ENCODE measurements around the gene TKFC. TPM values are rescaled to one million over a fixed set of nuclear protein-coding genes. Genes with fewer than 3 reads are reported as not detected.
A peak's percentile ranks its signal among the peaks of the same experiment; 100 is the strongest.

TKFC gene, protein sequence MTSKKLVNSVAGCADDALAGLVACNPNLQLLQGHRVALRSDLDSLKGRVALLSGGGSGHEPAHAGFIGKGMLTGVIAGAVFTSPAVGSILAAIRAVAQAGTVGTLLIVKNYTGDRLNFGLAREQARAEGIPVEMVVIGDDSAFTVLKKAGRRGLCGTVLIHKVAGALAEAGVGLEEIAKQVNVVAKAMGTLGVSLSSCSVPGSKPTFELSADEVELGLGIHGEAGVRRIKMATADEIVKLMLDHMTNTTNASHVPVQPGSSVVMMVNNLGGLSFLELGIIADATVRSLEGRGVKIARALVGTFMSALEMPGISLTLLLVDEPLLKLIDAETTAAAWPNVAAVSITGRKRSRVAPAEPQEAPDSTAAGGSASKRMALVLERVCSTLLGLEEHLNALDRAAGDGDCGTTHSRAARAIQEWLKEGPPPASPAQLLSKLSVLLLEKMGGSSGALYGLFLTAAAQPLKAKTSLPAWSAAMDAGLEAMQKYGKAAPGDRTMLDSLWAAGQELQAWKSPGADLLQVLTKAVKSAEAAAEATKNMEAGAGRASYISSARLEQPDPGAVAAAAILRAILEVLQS
- polyA plus RNA-seq (2013): 41.1 TPM

DNA sequence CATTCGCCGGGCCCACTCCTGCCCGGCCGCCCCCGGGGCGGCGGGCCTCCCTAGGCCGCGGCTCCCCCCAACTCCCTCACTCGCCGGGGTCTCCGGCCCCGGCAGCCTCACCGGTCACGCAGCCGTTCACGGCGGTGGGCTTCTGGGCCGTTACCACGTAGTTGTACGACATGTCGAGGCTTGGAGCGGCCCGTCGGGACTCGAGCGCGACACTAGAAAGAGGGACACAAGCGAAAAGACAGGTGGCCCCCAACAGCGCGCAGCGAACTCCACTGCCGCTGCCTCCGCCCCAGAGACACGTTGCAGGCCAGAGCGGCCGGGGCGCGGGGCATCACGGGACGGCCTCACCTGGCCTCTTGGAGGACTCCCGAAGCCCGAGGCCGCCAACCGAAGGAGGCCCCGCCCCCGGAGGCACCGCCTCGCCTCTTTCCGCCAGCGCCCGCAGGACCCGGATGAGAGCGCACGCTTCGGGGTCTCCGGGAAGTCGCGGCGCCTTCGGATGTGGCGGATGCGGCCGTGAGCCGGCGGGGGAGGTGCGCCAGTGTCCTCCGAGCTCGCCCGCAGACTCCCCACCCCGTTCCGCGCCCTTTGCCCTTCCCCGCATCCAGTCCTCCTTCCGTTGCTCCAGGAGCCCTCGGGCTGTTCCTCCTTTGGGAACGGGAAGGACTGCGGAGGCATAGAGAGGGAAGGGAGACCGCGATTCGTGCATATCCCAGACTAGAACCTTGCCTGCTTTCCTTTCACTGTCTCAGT lies at the start of gene TKFC, which contains the start of gene DDB1:
Gene TKFC (plus strand): TSS at position 432 of the 753 bp plus-strand sequence. CDS start 1,501 bp downstream, outside the sequence.
Gene DDB1 (minus strand): TSS at position 309 of the 753 bp plus-strand sequence. CDS start 137 bp downstream, at position 172.
- ChIA-PET POLR2A (interaction anchor here (1.0 kb wide), 1 partner anchor 49 kb away, joined by 4 read pairs; no protein-coding TSS in a partner anchor), CTCF (interaction anchor here (1.0 to 10.5 kb wide), 5 partner anchors 26 to 69 kb away, joined by 4 to 341 read pairs (median 21); partner anchors contain the start of genes CYB561A3, TMEM138 and TMEM216)
- no peaks in the 10 kb centered on the region for H3K27me3 ChIP-seq (replicated peaks in 2 of 5; ENCODE audit: control insufficient read depth in 4 of 5, insufficient read depth in 5 of 5, low read length in 4 of 5)
- peak within 1 kb of the TSS; percentile 93 to 97 for H3K27ac ChIP-seq (ENCODE audit: insufficient read depth in 1 of 2, low read depth in 1 of 2, low read length in 2 of 2, poor library complexity in 1 of 2, severe bottlenecking in 2 of 2)
- DNase-seq: peak; percentile 93 to 97 (median 97)
- H3K4me3 ChIP-seq (ENCODE audit: control insufficient read depth in 1 of 7, extremely low read depth in 1 of 7, insufficient read depth in 4 of 7, low read depth in 2 of 7, low read length in 6 of 7): peak within 1 kb of the TSS; percentile 75 to 94 (median 85)
- peaks cover 4 to 50% (median 31%) of the 10 kb centered on the region in 4 experiments for H3K4me1 ChIP-seq (ENCODE audit: control extremely low read depth in 1 of 4, control insufficient read depth in 4 of 4, insufficient read depth in 4 of 4, low read length in 3 of 4)
- under 1% methylated on average over 68 of the region's 81 CpGs for WGBS (ENCODE audit: insufficient coverage)
- peaks cover 7 to 24% (median 15%) of the 10 kb centered on the region in 4 experiments for H3K36me3 ChIP-seq (ENCODE audit: control insufficient read depth in 4 of 4, insufficient read depth in 4 of 4, low read length in 3 of 4)
- H3K9me3 ChIP-seq (ENCODE audit: control extremely low read depth in 1 of 5, control insufficient read depth in 4 of 5, insufficient read depth in 2 of 5, low read depth in 1 of 5, low read length in 4 of 5): no peaks in the 10 kb centered on the region

DNA sequence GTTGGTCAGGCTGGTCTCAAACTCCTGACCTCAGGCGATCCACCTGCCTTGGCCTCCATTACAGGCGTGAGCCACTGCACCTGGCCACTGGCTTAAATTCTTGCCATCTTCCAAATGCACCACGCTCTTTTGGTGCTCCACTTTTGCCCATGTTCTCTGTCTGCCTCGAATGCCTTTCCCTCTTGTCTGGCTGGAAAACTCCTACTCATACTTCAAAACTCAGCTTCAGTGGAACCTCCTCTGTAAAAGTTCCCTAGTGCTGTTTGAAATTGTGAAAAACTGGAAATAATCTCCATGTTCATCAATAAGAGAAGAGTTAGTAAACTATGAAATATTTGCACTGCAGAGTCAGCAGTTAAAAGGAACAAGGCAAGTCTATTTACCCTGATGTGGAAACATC lies 49.4 kb upstream of the TKFC start:
- 88% methylated on average over 1 of the region's 4 CpGs for WGBS (ENCODE audit: insufficient coverage)
- Histone ChIP-seq H3K4me1 (ENCODE audit: control extremely low read depth in 1 of 4, control insufficient read depth in 4 of 4, insufficient read depth in 4 of 4, low read length in 3 of 4) (no peaks in the 10 kb centered on the region), H3K36me3 (ENCODE audit: control insufficient read depth in 4 of 4, insufficient read depth in 4 of 4, low read length in 3 of 4) (peaks cover 0 to 57% (median 26%) of the 10 kb centered on the region in 4 experiments), H3K4me3 (ENCODE audit: control insufficient read depth in 1 of 7, extremely low read depth in 1 of 7, insufficient read depth in 4 of 7, low read depth in 2 of 7, low read length in 6 of 7) (no peak overlapping the region), H3K27ac (ENCODE audit: insufficient read depth in 1 of 2, low read depth in 1 of 2, low read length in 2 of 2, poor library complexity in 1 of 2, severe bottlenecking in 2 of 2) (no peak overlapping the region), H3K27me3 (replicated peaks in 2 of 5; ENCODE audit: control insufficient read depth in 4 of 5, insufficient read depth in 5 of 5, low read length in 4 of 5) (no peaks in the 10 kb centered on the region), H3K9me3 (ENCODE audit: control extremely low read depth in 1 of 5, control insufficient read depth in 4 of 5, insufficient read depth in 2 of 5, low read depth in 1 of 5, low read length in 4 of 5) (no peaks in the 10 kb centered on the region)
- no peak for DNase-seq
- CTCF ChIA-PET: interaction anchor here (1.1 kb wide), 2 partner anchors 10 to 102 kb away, joined by 3 to 4 read pairs; no protein-coding TSS in a partner anchor
- POLR2A ChIA-PET: no interaction called here

DNA sequence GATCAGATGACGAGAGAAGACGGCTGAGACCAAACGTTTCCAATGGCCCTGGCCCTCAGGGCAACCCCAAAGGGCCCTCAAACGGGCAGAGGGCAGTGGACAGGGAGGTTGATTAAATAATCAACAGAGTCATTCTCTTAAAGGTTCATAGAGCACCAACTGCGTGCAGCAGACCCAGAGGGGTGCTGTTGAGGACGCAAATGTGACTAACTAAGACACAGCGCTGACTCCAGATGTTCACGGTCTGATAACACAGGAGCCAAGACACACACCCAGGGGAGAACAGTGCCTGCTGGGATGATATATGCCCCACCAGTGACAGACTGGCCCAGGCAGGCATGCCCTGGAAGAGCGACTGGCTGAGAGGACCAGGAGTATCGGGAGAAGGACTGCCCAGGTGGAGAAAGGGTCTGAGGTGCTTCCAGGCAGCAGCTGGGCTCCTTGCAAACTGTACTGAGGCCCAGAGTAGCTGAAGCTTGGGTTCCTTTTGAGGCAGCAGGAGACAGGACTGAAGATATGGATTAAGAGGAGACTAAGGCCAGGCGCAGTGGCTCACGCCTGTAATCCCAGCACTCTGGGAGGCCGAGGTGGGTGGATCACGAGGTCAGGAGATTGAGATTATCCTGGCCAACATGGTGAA lies 45.6 kb upstream of the TKFC start:
- peak overlapping the region in 1 of 2 experiments; percentile 54 for H3K27ac ChIP-seq (ENCODE audit: insufficient read depth in 1 of 2, low read depth in 1 of 2, low read length in 2 of 2, poor library complexity in 1 of 2, severe bottlenecking in 2 of 2)

DNA sequence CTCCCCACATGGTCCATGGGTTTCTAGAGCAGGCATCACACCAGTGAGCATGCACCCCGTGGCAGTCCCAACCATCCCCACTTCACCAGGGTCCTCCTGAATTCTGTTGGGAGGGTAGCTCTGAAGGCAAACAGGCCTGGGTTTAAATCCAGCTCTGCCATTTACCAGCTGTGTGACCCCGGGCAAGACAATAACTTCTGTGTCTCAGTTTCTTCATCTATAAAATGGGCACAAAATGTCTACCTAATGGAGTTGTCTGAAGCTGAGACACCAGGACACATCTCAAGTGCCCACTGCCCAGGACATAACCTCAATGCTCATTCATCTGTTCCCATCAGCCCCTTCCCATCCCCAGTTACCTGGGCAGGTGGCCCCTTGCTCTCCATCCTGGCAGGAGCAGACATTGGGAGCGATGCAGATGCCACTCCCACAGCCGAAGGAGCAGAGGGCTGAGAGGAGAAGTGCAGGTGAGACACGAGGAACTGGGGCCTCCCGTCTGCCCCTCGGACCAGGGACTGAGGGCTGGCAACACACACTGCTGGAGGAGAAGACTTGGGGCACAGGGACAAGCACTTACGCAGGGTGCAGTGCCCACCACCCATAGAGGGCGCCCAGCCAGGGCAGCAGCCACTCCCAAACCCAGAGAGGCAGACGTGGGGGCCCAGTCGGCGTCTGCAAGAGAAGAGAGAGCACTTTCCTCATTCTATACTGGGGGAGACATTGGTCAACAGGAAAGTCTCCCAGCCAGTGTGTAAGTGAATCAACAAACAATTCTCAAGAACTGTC lies 41.9 kb upstream of the TKFC start:
- H3K27ac ChIP-seq (ENCODE audit: insufficient read depth in 1 of 2, low read depth in 1 of 2, low read length in 2 of 2, poor library complexity in 1 of 2, severe bottlenecking in 2 of 2): no peak overlapping the region
- ChIA-PET POLR2A (interaction anchor here (0.7 kb wide), 1 partner anchor 249 kb away, joined by 4 read pairs; no protein-coding TSS in a partner anchor), CTCF (interaction anchor here (0.6 to 2.1 kb wide), 3 partner anchors 29 to 38 kb away, joined by 3 to 7 read pairs (median 3); no protein-coding TSS in a partner anchor)
- H3K9me3 ChIP-seq (ENCODE audit: control extremely low read depth in 1 of 5, control insufficient read depth in 4 of 5, insufficient read depth in 2 of 5, low read depth in 1 of 5, low read length in 4 of 5): no peaks in the 10 kb centered on the region
- no peaks in the 10 kb centered on the region for H3K27me3 ChIP-seq (replicated peaks in 2 of 5; ENCODE audit: control insufficient read depth in 4 of 5, insufficient read depth in 5 of 5, low read length in 4 of 5)
- peaks cover 0 to 27% (median 26%) of the 10 kb centered on the region in 4 experiments for H3K4me1 ChIP-seq (ENCODE audit: control extremely low read depth in 1 of 4, control insufficient read depth in 4 of 4, insufficient read depth in 4 of 4, low read length in 3 of 4)
- 97% methylated on average over 11 of the region's 12 CpGs for WGBS (ENCODE audit: insufficient coverage)
- peak in 2 of 3 donors; percentile 9 to 15 for DNase-seq
- no peak overlapping the region for H3K4me3 ChIP-seq (ENCODE audit: control insufficient read depth in 1 of 7, extremely low read depth in 1 of 7, insufficient read depth in 4 of 7, low read depth in 2 of 7, low read length in 6 of 7)
- peaks cover 0 to 16% (median 3%) of the 10 kb centered on the region in 4 experiments for H3K36me3 ChIP-seq (ENCODE audit: control insufficient read depth in 4 of 4, insufficient read depth in 4 of 4, low read length in 3 of 4)

More for the DNA sequence above, 45.6 kb upstream of the TKFC start:
- ChIA-PET CTCF (no interaction called here), POLR2A (no interaction called here)
- WGBS (ENCODE audit: insufficient coverage): 89% methylated on average over 14 of the region's 14 CpGs
- H3K27me3 ChIP-seq (replicated peaks in 2 of 5; ENCODE audit: control insufficient read depth in 4 of 5, insufficient read depth in 5 of 5, low read length in 4 of 5): no peaks in the 10 kb centered on the region
- peaks cover 0 to 37% (median 15%) of the 10 kb centered on the region in 4 experiments for H3K36me3 ChIP-seq (ENCODE audit: control insufficient read depth in 4 of 4, insufficient read depth in 4 of 4, low read length in 3 of 4)
- H3K4me1 ChIP-seq (ENCODE audit: control extremely low read depth in 1 of 4, control insufficient read depth in 4 of 4, insufficient read depth in 4 of 4, low read length in 3 of 4): no peaks in the 10 kb centered on the region
- DNase-seq: peak; percentile 23 to 73 (median 48)
- H3K4me3 ChIP-seq (ENCODE audit: control insufficient read depth in 1 of 7, extremely low read depth in 1 of 7, insufficient read depth in 4 of 7, low read depth in 2 of 7, low read length in 6 of 7): no peak overlapping the region
- no peaks in the 10 kb centered on the region for H3K9me3 ChIP-seq (ENCODE audit: control extremely low read depth in 1 of 5, control insufficient read depth in 4 of 5, insufficient read depth in 2 of 5, low read depth in 1 of 5, low read length in 4 of 5)

DNA sequence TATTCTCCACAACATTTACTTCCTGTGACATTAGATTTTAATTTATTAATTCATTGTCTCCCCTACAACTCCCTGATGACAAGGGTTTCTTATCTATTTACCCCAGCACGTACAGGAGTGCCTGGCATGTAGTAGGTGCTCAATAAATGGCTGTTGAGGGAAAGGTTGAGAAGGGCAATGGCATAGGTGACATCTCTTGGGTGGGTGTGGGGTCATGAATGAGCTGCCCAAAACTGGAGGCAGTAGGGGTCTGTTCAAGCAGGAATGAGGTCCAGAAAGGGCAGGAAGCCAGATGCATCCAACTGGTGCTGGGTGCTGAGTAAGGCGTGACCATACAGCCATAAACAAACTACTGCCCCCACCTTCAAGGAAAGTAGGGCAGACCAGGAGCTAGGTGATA lies 40.7 kb upstream of the TKFC start:
- H3K36me3 ChIP-seq (ENCODE audit: control insufficient read depth in 4 of 4, insufficient read depth in 4 of 4, low read length in 3 of 4): peaks cover 0 to 14% (median 1%) of the 10 kb centered on the region in 4 experiments
- no peak overlapping the region for H3K4me3 ChIP-seq (ENCODE audit: control insufficient read depth in 1 of 7, extremely low read depth in 1 of 7, insufficient read depth in 4 of 7, low read depth in 2 of 7, low read length in 6 of 7)
- ChIA-PET POLR2A (no interaction called here), CTCF (interaction anchor here (1.4 to 3.2 kb wide), 2 partner anchors 16 to 38 kb away, joined by 5 to 30 read pairs; no protein-coding TSS in a partner anchor)
- DNase-seq: no peak
- H3K4me1 ChIP-seq (ENCODE audit: control extremely low read depth in 1 of 4, control insufficient read depth in 4 of 4, insufficient read depth in 4 of 4, low read length in 3 of 4): peaks cover 4 to 33% (median 29%) of the 10 kb centered on the region in 4 experiments
- no peaks in the 10 kb centered on the region for H3K9me3 ChIP-seq (ENCODE audit: control extremely low read depth in 1 of 5, control insufficient read depth in 4 of 5, insufficient read depth in 2 of 5, low read depth in 1 of 5, low read length in 4 of 5)
- WGBS (ENCODE audit: insufficient coverage): no CpG with 5 or more reads among the region's 2 CpGs
- no peaks in the 10 kb centered on the region for H3K27me3 ChIP-seq (replicated peaks in 2 of 5; ENCODE audit: control insufficient read depth in 4 of 5, insufficient read depth in 5 of 5, low read length in 4 of 5)
- H3K27ac ChIP-seq (ENCODE audit: insufficient read depth in 1 of 2, low read depth in 1 of 2, low read length in 2 of 2, poor library complexity in 1 of 2, severe bottlenecking in 2 of 2): no peak overlapping the region

Data from common myeloid progenitor, CD34-positive (primary cell).